HTERT RPE-1 (cell line): ENCODE measurements around the gene SRPK3.

Experiments used
- in situ Hi-C: fragments of 300-500 bp; cut with MboI; formaldehyde crosslinking; loops from 4 replicates; pipeline ENCODE4 v1.14.3; 2020; ENCODE audit warnings: low sequenced_read_pairs

SRPK3 gene

GRCh38 chrX:153828308-153828707 is 47.5 kb downstream of the SRPK3 start:
- in situ Hi-C loops, result no loop called here

DNA sequence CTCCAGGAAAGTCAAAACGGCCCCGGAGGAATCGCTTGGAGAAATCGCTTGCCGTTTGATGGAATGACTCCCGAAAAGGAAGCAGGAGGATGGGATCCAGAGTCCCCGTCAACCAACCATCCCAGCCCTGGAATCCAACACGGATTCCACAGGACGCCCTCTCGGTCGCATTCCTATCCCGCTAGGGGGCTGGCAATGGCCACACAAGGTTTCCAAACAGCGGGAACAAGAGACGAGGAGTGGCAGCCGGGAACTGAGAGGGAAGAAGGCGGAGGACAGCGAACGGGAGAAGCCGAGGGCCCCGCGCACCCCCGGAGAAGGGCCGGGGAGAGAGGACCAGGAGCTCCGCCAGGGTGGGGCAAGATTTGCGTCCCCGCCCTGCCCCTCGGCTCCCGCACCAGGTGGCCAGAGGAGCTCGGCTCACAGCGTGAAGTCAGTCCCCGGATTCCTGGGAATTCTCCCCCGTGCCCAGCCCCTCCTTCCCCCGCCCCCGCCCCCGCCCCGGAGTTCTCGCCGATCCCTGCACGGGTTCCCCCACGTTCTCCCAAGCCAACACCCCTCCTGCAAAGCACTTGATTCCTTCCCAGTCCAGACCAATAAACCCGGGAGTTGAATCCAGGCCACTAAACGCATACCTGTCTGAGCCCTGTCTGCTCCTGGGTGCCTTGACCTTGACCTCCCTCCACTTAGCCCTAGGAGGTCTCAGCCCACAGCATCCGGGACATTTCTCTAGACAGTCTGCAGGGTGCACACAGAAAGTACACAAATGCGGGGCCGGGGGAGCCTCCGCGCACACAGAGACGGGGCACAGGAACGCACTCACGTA is 48.1 kb downstream of the SRPK3 start:
- in situ Hi-C loops, result no loop called here

- in situ Hi-C loops, result no loop called here
These were observed 48.6 kb downstream of the SRPK3 start for GRCh38 chrX:153829549-153829798.

DNA sequence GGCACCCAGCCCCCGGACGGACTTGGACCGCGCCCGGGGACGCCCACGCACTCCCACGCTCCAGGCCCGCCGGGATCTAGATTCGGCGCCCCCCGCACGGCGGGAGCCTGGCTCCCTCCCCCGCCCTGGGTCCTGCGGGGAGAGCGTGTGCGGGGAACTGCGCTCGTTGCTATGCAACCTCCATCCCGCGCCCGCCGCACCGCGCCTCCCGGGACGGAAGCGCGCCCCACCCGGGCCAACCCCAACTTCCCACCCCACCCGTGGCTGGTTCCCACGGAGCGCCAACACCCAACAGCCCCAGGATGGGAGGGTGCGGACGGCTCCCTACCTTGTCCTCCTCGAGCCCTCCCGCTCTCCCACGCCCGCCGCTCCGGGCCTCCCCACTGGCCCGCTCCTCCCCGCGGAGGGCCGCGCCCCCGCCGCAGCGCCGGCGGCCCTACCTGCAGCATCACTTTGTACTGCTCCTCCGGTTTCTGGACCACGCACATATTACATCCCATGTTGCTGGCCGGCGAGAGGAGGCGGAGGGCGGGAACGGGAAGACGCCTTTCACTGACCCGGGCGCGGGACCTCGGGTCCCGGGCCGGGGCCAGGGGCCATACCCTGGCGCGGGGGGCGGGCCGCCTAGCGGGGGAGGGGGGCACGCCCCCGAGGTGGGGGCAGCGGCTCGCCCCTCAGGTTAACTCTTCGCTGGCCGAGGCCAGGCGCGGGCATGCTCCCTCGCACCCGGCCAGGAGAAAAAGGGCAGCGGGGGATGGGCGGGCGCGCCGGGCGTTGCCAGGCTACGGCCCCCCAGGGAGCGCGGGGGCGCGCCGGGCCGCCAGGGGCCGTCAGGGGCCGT is 49.2 kb downstream of the SRPK3 start, which contains the start of gene PDZD4:
PDZD4 (minus strand) TSS at position 746 of the 841 bp plus-strand sequence; CDS start at position 500, 246 bp downstream.
- in situ Hi-C loops, result no loop called here

DNA sequence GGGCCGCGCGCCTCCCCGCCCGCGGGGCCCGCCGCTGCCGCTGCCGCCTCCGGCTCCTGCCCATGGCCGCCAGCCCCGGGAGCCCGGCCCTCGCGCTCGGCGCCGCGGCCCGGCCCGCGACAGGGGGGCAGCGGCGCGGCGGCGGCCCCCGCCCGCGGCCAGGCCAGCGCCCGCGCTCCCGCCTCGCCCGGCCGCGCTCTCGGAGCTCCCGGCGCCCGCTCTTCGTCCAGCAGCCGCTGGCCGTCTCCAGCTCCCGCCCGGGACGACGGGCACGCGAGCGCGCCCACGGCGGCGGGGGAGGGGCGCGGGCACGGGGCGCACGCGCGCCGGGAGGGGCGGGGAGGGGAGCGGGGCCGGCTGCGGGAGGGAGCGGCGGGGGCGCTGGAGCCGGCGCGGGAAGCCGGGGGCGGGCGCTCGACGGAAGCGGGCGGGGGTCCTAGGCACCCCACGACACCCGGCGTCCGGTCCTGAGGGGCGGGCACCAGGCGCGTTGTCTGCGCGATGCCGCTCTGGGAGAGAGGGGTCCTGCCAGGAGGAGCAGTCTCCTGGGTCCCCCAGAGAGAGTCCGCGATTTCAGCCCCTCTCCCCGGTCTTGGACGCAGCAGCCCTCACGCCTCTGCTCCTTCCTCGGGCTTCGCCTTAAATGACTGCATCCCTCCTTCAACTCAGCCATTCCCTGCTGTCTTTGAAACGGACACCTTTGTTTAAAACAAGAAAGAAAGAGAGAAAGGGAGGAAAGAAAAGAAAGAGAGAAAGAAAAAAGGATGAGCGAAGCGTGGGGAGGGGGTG is 50.0 kb downstream of the SRPK3 start:
- in situ Hi-C loops, result no loop called here

DNA sequence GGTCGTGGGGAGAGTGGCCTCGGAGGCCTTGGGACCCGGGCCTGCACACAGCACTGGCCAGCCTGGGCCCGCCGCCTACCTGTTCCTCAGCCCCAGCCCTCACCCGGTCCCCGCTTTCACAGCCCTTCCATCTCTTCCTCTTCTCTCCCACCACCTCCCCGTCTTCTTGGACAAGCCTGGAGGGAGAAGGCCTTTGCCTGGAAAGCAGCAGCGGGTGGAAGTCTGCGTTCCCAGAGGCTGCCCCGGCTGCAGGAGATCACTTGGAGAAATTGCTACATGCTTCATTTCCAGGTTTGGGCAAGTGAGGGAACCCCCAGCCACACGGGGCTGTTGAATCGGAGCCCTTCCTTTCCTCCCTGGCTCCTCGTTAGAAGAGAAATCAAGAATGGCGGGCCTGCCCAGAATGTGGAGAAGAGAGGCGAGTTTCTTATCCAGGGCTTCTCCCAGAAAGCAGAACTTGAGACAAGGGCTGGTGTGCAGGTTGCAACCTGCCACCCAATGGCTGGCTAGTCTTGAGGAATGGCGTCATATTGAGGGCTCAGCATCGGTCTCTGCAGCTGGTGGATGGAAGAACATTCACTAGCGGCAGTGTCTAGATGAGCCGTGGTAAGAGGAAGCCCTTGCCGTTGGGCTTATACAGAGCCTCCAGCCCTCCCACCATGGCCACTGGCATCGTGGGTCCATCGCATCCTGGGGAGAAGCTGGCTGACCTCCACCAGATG is 50.7 kb downstream of the SRPK3 start:
- in situ Hi-C loops, result no loop called here

- in situ Hi-C loops, result no loop called here
These were observed 51.9 kb downstream of the SRPK3 start for GRCh38 chrX:153832728-153833127.
